ENCODE measurements around the gene MTERF4.

Gene MTERF4

DNA sequence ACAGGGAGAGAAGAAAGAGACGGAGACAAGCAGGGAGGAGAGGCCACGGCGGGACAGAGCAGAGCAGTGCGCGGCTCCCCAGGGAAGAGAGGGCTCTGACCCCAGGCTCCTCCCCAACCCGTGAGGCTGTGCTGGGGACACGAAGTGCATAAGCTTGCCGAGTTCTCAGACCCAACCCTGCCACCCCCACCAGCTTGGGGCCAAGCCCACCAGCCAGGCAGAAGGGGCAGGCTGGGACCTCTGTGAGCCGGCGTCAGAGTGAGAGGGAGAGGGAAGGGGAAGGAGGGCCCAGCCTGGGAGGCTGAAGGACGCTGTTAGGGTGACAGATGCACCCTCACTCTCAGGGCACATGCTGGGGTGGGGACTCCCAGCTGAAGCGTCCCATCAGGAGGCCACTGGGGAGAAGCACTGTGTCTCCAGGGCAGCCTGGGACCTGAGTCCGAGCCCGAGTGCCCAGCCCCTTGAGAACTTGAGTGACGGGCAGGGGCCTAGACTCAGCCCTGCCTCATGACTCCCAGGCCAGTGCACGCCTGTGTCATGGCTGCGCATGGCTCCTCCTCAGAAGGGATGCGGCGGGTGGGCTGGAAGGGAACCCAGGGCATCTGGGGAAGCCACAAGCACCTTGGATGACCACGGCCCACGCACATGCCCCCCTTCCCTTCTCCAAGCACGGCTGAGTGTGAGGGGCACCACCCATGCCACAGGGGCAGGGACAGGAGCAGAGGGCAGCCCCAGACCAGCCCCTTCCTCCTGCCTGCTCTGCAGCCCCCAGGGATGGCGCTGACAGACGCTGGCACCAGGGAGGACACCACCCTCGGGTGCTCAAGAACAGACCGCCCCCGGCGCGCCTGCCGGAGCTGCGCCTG lies 31.0 kb downstream of the MTERF4 start:
- DNase-seq (ENCODE audit: low read depth in 2 of 2, low spot score in 1 of 2) = no peak

GRCh38 chr2:241070361-241070760 lies 31.7 kb downstream of the MTERF4 start:
- no peak for DNase-seq (ENCODE audit: low read depth in 2 of 2, low spot score in 1 of 2)

DNA sequence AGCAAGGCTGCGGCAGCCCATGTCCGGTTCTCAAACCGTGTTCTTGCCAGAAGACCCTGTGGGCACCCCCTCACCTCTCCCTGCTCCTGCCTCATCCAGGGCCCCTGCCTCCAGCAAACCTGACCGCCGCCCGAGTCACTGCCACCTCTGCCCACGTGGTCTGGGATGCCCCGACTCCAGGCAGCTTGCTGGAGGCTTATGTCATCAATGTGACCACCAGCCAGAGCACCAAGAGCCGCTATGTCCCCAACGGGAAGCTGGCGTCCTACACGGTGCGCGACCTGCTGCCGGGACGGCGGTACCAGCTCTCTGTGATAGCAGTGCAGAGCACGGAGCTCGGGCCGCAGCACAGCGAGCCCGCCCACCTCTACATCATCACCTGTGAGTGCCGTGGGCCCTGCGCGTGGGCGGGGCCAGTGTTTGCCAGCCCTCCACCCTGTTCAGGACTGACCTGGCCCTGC lies 32.2 kb downstream of the MTERF4 start:
- DNase-seq (ENCODE audit: low read depth in 2 of 2, low spot score in 1 of 2) = no peak

DNA sequence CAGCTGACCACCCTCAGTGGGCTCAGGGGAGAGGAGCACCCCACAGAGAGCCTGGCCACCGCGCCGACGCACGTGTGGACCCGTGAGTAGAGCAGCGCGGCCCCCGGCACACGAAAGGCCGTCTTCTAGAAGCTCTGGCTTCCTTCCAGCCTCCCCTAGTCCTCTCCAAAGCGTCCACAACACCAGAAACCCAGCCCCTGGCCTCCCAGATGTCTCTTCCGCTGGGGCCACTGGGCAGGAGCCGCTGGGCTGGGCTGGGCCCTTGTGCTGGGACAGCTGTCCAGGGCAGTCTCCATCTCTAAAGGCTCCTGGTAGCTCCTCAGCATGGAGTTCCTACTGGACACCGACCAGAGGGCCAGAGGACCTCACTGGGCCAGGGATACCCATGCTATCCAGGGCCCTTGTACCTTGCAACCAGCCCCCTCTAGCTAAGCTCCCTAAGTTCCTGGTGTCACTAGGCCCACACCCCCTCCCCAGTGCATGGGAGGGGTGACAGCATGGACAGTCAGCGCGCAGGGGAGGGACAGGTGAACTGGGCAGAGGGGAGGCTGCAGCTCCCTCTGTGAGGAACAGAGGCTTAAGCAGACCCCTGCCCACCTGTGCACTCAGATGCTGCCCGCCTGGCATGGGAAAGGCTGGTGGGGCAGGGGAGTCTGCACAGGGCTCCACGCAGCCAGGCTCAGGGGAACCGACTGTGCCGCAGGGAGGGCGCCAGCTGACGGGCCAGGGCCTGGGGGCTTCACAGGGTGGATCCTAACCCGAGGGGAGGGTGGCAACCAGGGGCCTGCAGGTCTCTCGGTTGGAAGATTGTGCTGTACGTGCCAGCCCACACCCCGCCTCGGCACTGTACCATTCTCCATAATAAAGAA lies 32.9 kb downstream of the MTERF4 start:
- no peak for DNase-seq (ENCODE audit: low read depth in 2 of 2, low spot score in 1 of 2)

DNA sequence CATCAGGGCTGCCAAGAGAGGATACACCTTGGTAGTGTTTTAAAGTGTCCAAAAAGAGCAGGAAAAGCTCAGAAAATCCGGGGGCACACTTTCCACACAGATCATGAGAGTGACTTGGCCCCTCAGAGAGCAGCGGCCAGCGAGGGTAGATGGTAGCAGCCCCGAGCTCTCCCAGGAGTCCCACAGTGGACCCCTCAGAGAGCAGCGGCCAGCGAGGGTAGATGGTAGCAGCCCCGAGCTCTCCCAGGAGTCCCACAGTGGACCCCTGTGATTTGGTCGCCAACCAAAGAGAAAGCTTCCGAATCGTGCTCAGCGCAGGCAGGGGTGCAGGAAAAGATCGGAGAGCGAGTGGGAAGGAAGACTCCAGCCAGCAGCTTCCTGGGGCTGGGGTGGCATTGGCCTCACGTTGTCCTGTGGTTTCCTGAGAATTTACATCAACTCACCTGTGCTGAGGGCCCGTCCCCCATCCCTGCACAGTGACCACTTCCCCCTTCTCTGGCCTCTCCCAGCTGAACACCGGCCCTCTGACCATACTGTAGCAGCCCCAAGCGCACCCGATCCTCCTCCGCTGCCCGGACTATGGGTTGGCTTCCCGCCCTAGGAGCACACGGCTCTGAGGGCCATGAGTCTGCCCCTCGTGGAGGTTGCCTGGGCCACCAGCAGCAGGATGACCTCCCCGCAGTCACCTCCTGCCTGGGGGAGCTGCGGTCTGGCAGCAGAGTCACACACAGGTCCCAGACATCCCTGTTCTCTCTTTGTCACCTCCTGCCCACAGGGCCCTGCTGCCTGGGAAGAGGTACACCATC lies 33.7 kb downstream of the MTERF4 start:
- DNase-seq (ENCODE audit: low read depth in 2 of 2, low spot score in 1 of 2) = no peak

DNA sequence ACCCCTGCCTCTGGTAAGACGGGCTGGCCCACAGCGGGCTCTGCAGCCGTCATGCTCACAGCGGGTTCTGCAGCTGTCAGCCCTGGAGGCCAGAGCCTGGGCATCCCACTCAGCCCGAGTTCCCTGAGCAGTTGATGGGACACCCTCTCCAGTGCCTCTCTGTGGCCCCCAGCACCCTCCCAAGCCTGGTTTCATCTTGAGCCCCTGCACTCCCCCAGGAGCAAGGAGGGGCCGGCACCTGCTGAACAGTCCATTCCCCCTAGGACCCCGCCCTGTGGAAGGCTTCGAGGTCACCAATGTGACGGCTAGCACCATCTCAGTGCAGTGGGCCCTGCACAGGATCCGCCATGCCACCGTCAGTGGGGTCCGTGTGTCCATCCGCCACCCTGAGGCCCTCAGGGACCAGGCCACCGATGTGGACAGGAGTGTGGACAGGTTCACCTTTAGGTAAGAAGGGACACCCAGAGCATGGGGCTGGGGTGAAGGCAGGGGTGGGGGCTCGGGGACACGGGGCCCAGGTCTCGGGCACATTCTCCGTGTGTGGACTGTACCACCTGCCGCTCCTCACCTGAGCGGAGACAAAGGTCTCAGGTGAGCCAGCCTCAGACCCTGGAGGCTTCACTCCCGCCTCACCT lies 34.5 kb downstream of the MTERF4 start:
- DNase-seq (ENCODE audit: low read depth in 2 of 2, low spot score in 1 of 2) = no peak

DNA sequence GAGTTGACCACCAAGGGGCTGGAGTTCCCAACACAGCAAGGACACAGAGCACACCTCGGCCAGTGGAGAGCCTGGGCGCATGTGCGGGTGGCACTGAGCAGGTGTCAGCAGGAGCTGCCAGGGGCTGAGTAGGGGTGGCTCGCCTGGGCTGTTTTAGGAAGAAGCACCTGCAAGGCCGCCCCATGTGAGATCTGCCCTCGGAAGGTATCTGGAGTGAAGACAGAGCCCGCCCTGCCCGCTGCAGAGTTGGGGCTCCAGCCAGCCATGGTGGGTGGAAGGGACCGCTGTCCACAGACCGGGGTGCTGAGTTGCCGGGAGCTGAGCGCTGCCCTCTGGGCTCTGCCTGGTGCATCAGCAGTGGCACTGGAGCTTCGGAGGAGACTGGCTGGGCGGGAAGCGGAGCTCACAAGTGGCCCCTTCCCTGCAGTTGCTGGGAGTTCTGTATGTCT lies 35.2 kb downstream of the MTERF4 start:
- no peak for DNase-seq (ENCODE audit: low read depth in 2 of 2, low spot score in 1 of 2)

GRCh38 chr2:241066171-241066892 lies 35.8 kb downstream of the MTERF4 start:
- DNase-seq (ENCODE audit: low read depth in 2 of 2, low spot score in 1 of 2) = no peak

DNA sequence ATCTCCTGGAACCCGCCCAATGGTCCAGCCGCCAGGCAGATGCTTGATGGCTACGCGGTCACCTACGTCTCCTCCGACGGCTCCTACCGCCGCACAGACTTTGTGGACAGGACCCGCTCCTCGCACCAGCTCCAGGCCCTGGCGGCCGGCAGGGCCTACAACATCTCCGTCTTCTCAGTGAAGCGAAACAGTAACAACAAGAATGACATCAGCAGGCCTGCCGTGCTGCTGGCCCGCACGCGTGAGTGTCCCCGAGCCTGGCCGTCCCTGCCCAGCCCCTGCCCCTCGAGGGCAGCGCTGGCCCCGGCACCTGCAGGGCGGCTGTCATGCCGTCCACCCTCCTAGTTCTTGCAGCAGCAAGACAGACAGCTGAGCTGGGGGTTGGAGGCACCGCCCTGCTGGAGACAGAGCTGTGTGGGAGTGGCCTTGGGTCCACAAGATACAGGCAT lies 36.7 kb downstream of the MTERF4 start:
- DNase-seq (ENCODE audit: low read depth in 2 of 2, low spot score in 1 of 2) = no peak

DNA sequence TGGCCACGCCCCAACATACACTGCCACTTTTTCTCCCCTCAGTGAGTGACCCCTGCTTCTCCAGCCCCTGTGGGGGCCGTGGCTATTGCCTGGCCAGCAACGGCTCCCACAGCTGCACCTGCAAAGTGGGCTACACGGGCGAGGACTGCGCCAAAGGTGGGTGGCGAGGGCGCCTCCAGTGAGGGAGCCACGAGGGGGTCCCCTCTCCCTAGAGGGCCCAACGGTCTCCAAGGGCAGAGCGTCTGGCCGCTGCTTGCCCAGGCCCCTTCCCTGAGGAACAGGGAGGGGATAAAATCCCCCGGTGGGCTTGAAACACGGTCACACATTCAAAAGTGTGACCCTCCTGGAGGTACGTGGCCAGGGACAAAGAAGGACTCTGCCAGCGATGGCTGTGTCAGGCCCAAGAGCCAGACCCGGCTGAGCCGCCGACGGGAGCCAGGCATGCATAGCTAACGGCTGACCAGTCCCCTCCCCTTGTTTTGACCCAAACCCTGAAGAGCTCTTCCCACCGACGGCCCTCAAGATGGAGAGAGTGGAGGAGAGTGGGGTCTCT lies 37.2 kb downstream of the MTERF4 start:
- no peak for DNase-seq (ENCODE audit: low read depth in 2 of 2, low spot score in 1 of 2)

DNA sequence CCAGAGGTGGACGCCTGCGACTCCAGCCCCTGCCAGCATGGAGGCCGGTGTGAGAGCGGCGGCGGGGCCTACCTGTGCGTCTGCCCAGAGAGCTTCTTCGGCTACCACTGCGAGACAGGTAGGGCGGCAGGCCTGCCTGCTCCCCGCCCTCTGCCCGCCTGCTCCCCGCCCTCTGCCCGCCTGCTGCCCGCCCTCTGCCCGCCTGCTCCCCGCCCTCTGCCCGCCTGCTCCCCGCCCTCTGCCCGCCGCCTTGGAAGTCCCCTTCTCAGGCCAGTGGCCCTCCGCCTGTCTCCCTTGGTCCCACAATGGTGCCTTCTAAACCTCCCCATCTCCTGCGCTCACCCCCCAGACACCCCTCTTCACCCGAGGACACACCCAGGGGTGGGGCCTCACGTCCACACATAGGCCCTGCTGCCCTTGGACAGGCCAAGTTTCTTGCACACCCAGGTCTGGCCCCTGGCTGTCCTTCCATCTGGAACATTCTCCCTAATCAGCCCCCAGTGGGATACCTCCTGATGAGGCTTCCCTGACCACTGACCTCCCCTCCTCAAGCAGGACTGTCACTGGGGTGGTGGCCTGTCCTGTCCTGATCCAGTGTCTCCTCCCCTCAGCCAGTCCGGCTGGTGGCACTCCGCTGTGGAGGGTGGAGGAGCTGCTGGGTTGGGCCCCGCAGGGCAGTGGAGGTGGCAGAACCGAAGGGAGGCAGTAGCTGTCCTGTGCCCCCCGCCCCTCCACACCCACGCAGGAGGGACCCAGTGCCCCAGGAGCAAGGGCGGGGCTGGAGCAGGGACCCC lies 37.9 kb downstream of the MTERF4 start:
- DNase-seq (ENCODE audit: low read depth in 2 of 2, low spot score in 1 of 2) = no peak

DNA sequence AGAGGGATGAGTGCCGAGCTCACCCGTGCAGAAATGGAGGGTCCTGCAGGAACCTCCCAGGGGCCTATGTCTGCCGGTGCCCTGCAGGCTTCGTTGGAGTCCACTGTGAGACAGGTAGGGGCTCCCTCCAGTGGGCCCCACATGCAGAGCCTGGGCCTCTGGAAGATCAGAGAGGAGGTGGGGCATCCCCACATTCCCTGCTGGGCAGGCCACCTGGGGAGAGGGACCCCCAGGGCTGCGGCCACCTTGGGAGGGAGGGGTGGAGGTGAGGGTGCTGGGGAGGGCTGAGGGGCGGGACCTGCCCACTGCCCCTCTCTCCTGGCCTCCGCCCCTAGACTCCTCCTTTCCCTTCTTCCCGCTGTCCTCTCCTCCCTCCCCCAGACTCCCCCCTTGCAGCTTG lies 38.5 kb downstream of the MTERF4 start:
- DNase-seq (ENCODE audit: low read depth in 2 of 2, low spot score in 1 of 2) = no peak

- DNase-seq (ENCODE audit: low read depth in 2 of 2, low spot score in 1 of 2) = no peak
Observed at GRCh38 chr2:241063093-241063551, 39.0 kb downstream of the MTERF4 start.

GRCh38 chr2:241062389-241063092 lies 39.5 kb downstream of the MTERF4 start:
- no peak for DNase-seq (ENCODE audit: low read depth in 2 of 2, low spot score in 1 of 2)

GRCh38 chr2:241061275-241061674 lies 40.8 kb downstream of the MTERF4 start:
- DNase-seq (ENCODE audit: low read depth in 2 of 2, low spot score in 1 of 2) = no peak

GRCh38 chr2:241053576-241054251 lies 48.4 kb downstream of the MTERF4 start:
- DNase-seq (ENCODE audit: low read depth in 2 of 2, low spot score in 1 of 2) = no peak

GRCh38 chr2:241052677-241053360 lies 49.3 kb downstream of the MTERF4 start:
- DNase-seq (ENCODE audit: low read depth in 2 of 2, low spot score in 1 of 2) = no peak

Data from stimulated activated CD8-positive, alpha-beta memory T cell treated with anti-CD3 and anti-CD28 coated beads, Interleukin-4, amount 100 ng/mL, for 4 hours (primary cell).